ENCODE measurements around the gene SCAPER.

The SCAPER gene

DNA sequence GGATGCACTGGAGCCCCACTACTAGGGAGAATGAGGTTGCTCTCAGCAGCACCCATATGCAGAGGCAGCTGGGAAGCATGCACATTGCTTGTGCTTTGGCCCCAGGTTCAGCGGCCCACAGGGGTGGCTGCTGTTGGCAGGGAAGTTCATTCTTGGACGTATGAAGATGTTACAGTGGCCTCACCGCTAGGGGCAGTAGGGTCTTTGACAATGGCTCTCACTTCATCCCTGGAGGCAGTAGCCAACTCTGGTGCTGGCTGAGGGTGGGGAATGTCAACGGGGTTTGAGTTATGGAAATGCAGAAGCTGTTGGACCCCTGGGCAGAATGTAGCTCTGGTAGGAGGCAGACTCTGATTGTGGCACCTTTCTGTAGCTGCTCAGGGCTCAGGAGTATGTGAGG is 279.9 kb downstream of the SCAPER start:
- no peak overlapping the region for H3K4me3 ChIP-seq (ENCODE audit: low read length)
- DNase-seq (ENCODE audit: low read depth), result no peak
- H3K27me3 ChIP-seq (replicated peaks; ENCODE audit: control insufficient read depth, insufficient read depth, low read length), result no peaks in the 10 kb centered on the region
- no peaks in the 10 kb centered on the region for H3K4me1 ChIP-seq (ENCODE audit: control insufficient read depth, insufficient read depth, low read length)
- H3K9me3 ChIP-seq (ENCODE audit: control insufficient read depth, low read length), result peaks cover 2% of the 10 kb centered on the region
- no peak overlapping the region for H3K9ac ChIP-seq (ENCODE audit: low read length)
- H3K36me3 ChIP-seq (ENCODE audit: control insufficient read depth, insufficient read depth, low read length, severe bottlenecking), result no peaks in the 10 kb centered on the region

DNA sequence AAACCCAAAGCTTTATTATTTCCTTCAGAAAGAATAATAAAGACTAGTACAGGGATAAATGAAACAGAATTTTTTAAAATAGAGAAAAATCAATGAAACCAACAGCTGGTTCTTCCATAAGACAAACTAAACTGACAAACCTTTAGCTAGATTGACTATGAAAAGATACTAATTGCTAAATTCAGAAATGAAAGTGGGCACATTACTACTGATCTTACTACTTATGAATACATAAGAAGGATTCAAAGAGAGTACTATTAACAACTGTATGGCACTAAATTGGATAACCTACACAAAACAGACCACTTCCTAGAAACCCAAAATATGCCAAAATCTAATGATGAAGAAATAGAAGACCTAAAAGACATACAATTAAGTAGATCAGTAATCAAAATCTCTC is 290.4 kb downstream of the SCAPER start:
- no peak overlapping the region for H3K4me3 ChIP-seq (ENCODE audit: low read length)
- H3K27me3 ChIP-seq (replicated peaks; ENCODE audit: control insufficient read depth, insufficient read depth, low read length), result no peaks in the 10 kb centered on the region
- peaks cover 15% of the 10 kb centered on the region for H3K9me3 ChIP-seq (ENCODE audit: control insufficient read depth, low read length)
- H3K4me1 ChIP-seq (ENCODE audit: control insufficient read depth, insufficient read depth, low read length), result no peaks in the 10 kb centered on the region
- no peak for DNase-seq (ENCODE audit: low read depth)
- H3K9ac ChIP-seq (ENCODE audit: low read length), result no peak overlapping the region
- no peaks in the 10 kb centered on the region for H3K36me3 ChIP-seq (ENCODE audit: control insufficient read depth, insufficient read depth, low read length, severe bottlenecking)

DNA sequence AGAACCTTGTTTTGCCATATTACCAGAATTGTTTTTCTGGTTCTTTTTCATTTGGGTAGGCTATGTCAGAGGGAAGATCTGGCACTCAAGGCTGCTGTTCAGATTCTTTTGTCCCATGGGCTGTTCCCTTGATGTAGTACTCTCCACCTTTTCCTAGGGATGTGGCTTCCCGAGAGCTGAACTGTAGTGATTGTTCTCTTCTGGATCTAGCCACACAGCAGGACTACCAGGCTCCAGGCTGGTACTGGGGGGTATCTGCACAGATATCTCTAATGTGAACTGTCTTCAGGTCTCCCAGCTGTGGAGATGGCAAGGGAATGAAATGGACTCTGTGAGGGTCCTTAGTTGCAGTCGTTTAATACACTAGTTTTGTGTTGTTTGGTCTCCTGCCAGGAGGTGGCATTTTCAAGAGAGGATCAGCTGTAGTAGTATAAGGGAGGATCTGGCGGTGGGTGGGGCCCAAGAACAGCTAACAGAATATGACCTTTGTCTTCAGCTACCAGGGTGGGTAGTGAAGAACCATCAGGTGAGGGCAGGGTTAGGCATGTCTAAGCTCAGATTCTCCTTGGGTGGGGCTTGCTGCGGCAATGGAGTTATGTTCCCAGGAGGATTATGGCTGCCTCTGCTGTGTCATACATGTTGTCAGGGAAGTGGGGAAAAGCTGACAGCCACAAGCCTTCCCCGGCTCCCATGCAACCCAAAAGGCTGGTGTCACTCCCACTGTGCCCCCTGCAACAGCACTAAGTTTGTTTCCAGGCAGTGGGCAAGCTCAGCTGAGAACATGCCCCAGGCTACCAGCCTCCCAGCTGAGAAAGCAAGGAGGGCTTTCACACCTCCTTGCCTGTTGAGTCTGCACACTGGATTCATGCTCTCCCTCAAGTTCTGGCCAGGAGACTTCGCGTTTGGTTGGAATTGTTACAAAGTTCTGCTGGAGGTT is 316.1 kb downstream of the SCAPER start:
- DNase-seq (ENCODE audit: low read depth), result no peak

DNA sequence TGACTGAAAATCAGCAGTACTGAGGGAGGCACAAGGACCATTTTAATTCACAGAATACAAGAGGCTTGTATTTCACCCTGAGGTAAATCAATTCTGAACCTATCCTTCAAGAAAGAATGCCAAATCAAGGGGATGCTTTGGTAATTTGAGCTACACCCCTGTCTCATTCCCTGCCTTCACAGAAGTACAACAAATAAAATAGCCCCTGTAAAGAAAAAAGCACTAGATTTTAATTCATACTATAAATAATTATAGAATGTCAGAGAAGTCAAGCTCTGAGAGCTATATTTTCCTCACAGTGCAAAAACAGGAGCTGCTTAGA is 319.6 kb downstream of the SCAPER start:
- H3K27me3 ChIP-seq (replicated peaks; ENCODE audit: control insufficient read depth, insufficient read depth, low read length), result no peaks in the 10 kb centered on the region
- no peak for DNase-seq (ENCODE audit: low read depth)

More for the DNA sequence above, 316.1 kb downstream of the SCAPER start:
- peaks cover 3% of the 10 kb centered on the region for H3K4me1 ChIP-seq (ENCODE audit: control insufficient read depth, insufficient read depth, low read length)
- H3K9me3 ChIP-seq (ENCODE audit: control insufficient read depth, low read length), result no peaks in the 10 kb centered on the region
- H3K36me3 ChIP-seq (ENCODE audit: control insufficient read depth, insufficient read depth, low read length, severe bottlenecking), result no peaks in the 10 kb centered on the region
- no peaks in the 10 kb centered on the region for H3K27me3 ChIP-seq (replicated peaks; ENCODE audit: control insufficient read depth, insufficient read depth, low read length)
- H3K9ac ChIP-seq (ENCODE audit: low read length), result no peak overlapping the region
- no peak overlapping the region for H3K4me3 ChIP-seq (ENCODE audit: low read length)

DNA sequence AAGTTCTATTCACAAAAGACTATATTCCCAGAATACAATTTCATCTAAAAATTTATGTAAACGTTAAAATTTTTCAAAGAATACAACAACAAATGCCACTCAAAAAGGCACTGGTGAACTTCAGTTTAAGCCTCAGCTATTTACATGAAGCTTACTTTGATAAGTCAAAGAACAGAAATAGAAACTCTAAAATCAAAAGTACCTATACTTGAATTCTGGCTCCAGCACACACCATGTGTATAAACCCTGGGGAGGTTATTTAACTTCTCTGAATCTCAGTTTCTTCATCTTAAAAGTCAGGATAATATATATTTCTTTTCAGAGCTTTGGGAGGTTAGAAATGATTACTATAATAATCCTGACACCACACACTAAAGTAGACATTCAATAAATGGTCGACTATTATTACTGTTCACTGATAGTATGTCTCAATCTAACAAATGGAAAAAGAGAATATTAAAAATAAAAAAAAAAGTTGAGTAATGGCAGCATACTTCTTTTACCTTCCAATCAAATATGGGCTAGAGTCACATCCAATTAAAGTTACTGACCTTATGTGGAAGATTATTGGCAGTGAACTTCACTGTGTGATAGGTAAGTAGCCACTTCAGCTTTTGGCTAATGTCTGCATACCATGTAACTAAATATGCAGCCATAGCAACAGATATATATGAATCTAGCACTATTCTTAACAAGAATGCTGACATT is 320.1 kb downstream of the SCAPER start:
- DNase-seq (ENCODE audit: low read depth), result no peak
- peaks cover 22% of the 10 kb centered on the region for H3K9me3 ChIP-seq (ENCODE audit: control insufficient read depth, low read length)
- no peak overlapping the region for H3K4me3 ChIP-seq (ENCODE audit: low read length)
- H3K4me1 ChIP-seq (ENCODE audit: control insufficient read depth, insufficient read depth, low read length), result peaks cover 3% of the 10 kb centered on the region
- no peaks in the 10 kb centered on the region for H3K27me3 ChIP-seq (replicated peaks; ENCODE audit: control insufficient read depth, insufficient read depth, low read length)
- no peaks in the 10 kb centered on the region for H3K36me3 ChIP-seq (ENCODE audit: control insufficient read depth, insufficient read depth, low read length, severe bottlenecking)
- H3K9ac ChIP-seq (ENCODE audit: low read length), result no peak overlapping the region

More for the DNA sequence above, 319.6 kb downstream of the SCAPER start:
- Histone ChIP-seq H3K4me1 (ENCODE audit: control insufficient read depth, insufficient read depth, low read length) (peaks cover 3% of the 10 kb centered on the region), H3K36me3 (ENCODE audit: control insufficient read depth, insufficient read depth, low read length, severe bottlenecking) (no peaks in the 10 kb centered on the region), H3K9ac (ENCODE audit: low read length) (no peak overlapping the region), H3K9me3 (ENCODE audit: control insufficient read depth, low read length) (peaks cover 22% of the 10 kb centered on the region), H3K4me3 (ENCODE audit: low read length) (no peak overlapping the region)

DNA sequence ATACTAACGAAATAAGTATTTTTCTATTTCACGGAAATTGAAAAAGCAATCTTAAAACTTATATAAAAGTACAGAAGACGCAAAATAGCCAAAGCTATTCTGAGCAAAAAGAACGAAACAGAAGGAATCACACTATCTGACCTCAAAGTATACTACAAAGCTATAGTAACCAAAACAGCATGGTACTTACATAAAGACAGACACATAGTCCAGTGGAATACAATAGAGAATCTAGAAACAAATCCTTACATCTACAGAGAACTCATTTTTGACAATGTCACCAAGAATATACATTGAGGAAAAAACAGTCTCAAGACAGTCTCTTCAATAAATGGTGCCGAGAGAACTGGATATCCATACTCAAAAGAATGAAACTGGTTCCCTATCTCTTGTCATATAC is 322.6 kb downstream of the SCAPER start:
- H3K9ac ChIP-seq (ENCODE audit: low read length), result no peak overlapping the region
- no peak for DNase-seq (ENCODE audit: low read depth)
- no peak overlapping the region for H3K4me3 ChIP-seq (ENCODE audit: low read length)
- peaks cover 22% of the 10 kb centered on the region for H3K9me3 ChIP-seq (ENCODE audit: control insufficient read depth, low read length)
- no peaks in the 10 kb centered on the region for H3K36me3 ChIP-seq (ENCODE audit: control insufficient read depth, insufficient read depth, low read length, severe bottlenecking)
- H3K27me3 ChIP-seq (replicated peaks; ENCODE audit: control insufficient read depth, insufficient read depth, low read length), result no peaks in the 10 kb centered on the region
- peaks cover 3% of the 10 kb centered on the region for H3K4me1 ChIP-seq (ENCODE audit: control insufficient read depth, insufficient read depth, low read length)

DNA sequence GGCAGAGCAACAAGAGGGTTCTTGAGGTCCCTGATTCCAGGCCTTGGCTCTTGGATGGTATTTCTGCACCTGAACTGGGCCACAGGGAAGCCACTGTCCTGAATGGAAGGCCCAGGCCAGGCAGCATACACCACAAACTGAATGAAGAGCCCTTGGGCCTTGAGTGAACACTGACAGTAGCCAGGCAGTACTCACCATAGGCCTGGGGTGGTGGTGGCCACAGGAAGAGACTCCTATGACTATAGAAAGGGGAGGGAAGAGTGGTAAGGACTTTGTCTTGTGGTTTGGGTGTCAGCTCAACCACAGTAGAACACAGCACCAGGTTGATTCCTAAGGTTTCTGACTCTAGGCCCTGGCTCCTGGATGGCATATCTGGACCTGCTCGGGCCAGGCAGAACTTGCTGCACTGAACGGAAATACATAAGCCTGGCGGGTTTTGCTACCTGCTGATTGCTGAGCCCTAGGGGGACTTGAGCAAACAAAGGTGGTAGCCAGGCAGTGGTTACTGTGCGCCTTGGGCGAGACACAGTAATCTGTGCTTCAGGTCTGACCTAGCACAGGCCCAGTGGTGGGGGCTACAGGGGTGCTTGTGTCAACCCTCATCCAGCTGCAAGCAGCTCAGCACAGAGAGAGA is 327.1 kb downstream of the SCAPER start:
- Histone ChIP-seq H3K36me3 (ENCODE audit: control insufficient read depth, insufficient read depth, low read length, severe bottlenecking) (no peaks in the 10 kb centered on the region), H3K9me3 (ENCODE audit: control insufficient read depth, low read length) (peaks cover 22% of the 10 kb centered on the region), H3K4me3 (ENCODE audit: low read length) (no peak overlapping the region), H3K4me1 (ENCODE audit: control insufficient read depth, insufficient read depth, low read length) (peaks cover 12% of the 10 kb centered on the region), H3K9ac (ENCODE audit: low read length) (no peak overlapping the region), H3K27me3 (replicated peaks; ENCODE audit: control insufficient read depth, insufficient read depth, low read length) (no peaks in the 10 kb centered on the region)
- no peak for DNase-seq (ENCODE audit: low read depth)

DNA sequence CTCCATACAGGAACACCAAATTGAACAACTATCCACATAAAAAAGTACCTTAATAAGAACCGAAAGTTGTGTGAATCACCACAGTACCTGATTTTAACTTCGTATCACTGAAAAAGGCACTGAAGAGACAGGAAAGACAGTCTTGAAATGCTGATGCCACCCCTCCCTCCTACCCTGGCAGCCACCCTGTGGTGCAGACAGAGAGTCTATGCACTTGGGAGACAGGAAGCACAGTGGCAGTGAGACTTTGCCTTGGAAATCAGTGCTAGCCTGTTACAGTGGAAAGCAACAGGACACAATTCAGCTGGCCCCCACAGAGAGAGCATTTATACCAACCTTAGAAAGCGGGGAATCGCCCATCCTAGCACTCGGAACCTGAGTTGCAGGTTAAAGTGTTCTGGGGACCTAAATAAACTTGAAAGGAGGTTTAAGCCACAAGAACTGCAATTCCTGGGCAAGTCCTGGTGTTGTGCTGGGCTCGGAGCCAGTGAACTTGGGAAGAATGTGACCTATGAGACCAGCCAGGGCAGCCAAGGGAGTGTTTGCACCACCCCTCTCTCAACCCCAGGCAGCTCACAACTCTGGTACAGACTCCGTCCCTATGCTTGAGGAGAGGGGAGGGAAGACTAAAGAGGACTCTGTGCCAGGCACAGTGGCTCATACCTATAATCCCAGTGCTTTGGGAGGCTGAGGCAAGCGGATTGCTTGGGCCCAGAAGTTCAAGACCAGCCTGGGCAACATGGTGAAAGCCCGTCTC is 328.4 kb downstream of the SCAPER start:
- peak; percentile 70 for DNase-seq (ENCODE audit: low read depth)
- peaks cover 10% of the 10 kb centered on the region for H3K9me3 ChIP-seq (ENCODE audit: control insufficient read depth, low read length)
- peaks cover 12% of the 10 kb centered on the region for H3K4me1 ChIP-seq (ENCODE audit: control insufficient read depth, insufficient read depth, low read length)

DNA sequence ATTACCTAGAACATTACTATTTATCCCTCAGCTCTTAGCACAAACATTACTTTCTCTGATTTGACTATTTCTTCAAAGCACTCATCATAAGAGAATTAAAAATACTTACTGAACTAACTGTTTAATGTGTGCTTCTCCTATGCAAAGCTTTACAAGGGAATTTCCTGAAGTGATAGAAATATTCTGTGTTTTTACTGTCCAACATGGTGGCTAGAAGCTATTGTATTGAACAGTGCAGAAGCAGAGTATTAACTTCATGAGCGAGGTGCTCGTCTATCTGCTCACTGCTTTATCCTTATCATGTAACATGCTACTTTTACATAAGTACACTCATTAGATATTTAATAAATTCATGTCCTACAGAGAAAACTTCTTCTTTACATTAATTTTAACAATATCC is 329.5 kb downstream of the SCAPER start:
- Histone ChIP-seq H3K36me3 (ENCODE audit: control insufficient read depth, insufficient read depth, low read length, severe bottlenecking) (no peaks in the 10 kb centered on the region), H3K9ac (ENCODE audit: low read length) (no peak overlapping the region), H3K27me3 (replicated peaks; ENCODE audit: control insufficient read depth, insufficient read depth, low read length) (no peaks in the 10 kb centered on the region), H3K4me3 (ENCODE audit: low read length) (no peak overlapping the region), H3K4me1 (ENCODE audit: control insufficient read depth, insufficient read depth, low read length) (peaks cover 12% of the 10 kb centered on the region), H3K9me3 (ENCODE audit: control insufficient read depth, low read length) (peaks cover under 1% of the 10 kb centered on the region)
- DNase-seq (ENCODE audit: low read depth), result no peak

More for the DNA sequence above, 328.4 kb downstream of the SCAPER start:
- H3K36me3 ChIP-seq (ENCODE audit: control insufficient read depth, insufficient read depth, low read length, severe bottlenecking), result no peaks in the 10 kb centered on the region
- no peak overlapping the region for H3K9ac ChIP-seq (ENCODE audit: low read length)
- no peak overlapping the region for H3K4me3 ChIP-seq (ENCODE audit: low read length)
- no peaks in the 10 kb centered on the region for H3K27me3 ChIP-seq (replicated peaks; ENCODE audit: control insufficient read depth, insufficient read depth, low read length)

DNA sequence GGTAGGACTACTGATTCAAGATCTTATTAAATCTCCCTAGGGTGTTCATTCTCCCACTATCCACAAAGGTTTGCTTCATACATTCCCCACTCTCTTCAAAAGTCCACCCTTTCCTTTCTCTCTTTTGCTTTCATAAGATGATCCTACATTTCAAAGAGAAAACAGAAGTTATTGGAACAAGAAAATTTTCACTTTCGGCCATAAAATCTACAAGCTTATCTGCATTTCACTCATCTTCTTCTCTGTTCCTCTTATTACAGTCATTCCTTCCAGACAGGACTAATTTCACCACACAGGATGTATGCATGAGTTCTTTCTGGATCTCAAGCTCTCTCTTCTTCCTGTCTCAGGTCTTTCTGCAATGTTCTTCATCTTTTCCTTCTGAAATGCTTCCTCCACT is 329.9 kb downstream of the SCAPER start:
- H3K27me3 ChIP-seq (replicated peaks; ENCODE audit: control insufficient read depth, insufficient read depth, low read length), result no peaks in the 10 kb centered on the region
- no peaks in the 10 kb centered on the region for H3K36me3 ChIP-seq (ENCODE audit: control insufficient read depth, insufficient read depth, low read length, severe bottlenecking)
- no peak overlapping the region for H3K9ac ChIP-seq (ENCODE audit: low read length)
- no peaks in the 10 kb centered on the region for H3K9me3 ChIP-seq (ENCODE audit: control insufficient read depth, low read length)
- no peak overlapping the region for H3K4me3 ChIP-seq (ENCODE audit: low read length)
- no peak for DNase-seq (ENCODE audit: low read depth)
- H3K4me1 ChIP-seq (ENCODE audit: control insufficient read depth, insufficient read depth, low read length), result peaks cover 12% of the 10 kb centered on the region

DNA sequence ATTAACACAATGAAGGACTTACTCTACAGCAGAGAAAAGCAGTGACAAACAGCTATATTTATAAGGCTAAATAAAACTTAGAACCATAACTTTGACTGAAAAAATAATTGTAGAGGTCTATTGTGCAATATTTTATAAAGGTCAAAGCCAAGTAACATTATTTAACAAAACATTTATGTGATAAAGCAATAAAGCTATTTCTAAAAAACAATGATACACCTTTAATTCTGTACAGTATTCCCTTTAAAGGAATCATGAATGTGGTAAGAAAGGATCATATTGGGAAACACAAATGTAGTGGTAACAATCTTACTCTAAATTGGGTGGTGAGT is 332.2 kb downstream of the SCAPER start:
- Histone ChIP-seq H3K27me3 (replicated peaks; ENCODE audit: control insufficient read depth, insufficient read depth, low read length) (no peaks in the 10 kb centered on the region), H3K9ac (ENCODE audit: low read length) (no peak overlapping the region), H3K4me3 (ENCODE audit: low read length) (no peak overlapping the region), H3K36me3 (ENCODE audit: control insufficient read depth, insufficient read depth, low read length, severe bottlenecking) (no peaks in the 10 kb centered on the region), H3K4me1 (ENCODE audit: control insufficient read depth, insufficient read depth, low read length) (peaks cover 12% of the 10 kb centered on the region), H3K9me3 (ENCODE audit: control insufficient read depth, low read length) (no peaks in the 10 kb centered on the region)
- DNase-seq (ENCODE audit: low read depth), result no peak
